Neural cell (in vitro differentiated cells): ENCODE measurements around the gene P2RX5. TPM values are rescaled to one million over a fixed set of nuclear protein-coding genes. Genes with fewer than 3 reads are reported as not detected.

Source experiments
- H2AFZ ChIP-seq: fragments of 200-600, 300-800 bp; sonication (generic), shearing (Covaris generic); 2 replicates; pipeline ENCODE4 v1.6.0; 2014; ENCODE audit warnings: low read depth, mild to moderate bottlenecking, antibody characterized with exemption, low read length, moderate library complexity
- H3F3A ChIP-seq: fragments of 200-600 bp; shearing (Covaris generic); 2 replicates; pipeline ENCODE4 v1.6.1; 2016; ENCODE audit warnings: mild to moderate bottlenecking, moderate library complexity, mixed read lengths, antibody characterized with exemption, low read length; ENCODE audit not compliant: insufficient read depth, poor library complexity, severe bottlenecking
- H3K27ac ChIP-seq: fragments of 200-600, 300-800 bp; sonication (generic), shearing (Covaris generic); 2 replicates; pipeline ENCODE4 v1.5.1; 2014; ENCODE audit warnings: mild to moderate bottlenecking, low read length, moderate library complexity
- H3K27me3 ChIP-seq: fragments of 300-800, 200-600 bp; sonication (generic), shearing (Covaris generic); 2 replicates; pipeline ENCODE4 v1.6.0; 2014; ENCODE audit warnings: mild to moderate bottlenecking, low read depth, low read length, moderate library complexity; ENCODE audit not compliant: insufficient read depth
- H3K36me3 ChIP-seq: fragments of 300-800, 200-600 bp; sonication (generic), shearing (Covaris generic); 2 replicates; pipeline ENCODE4 v1.5.1; 2014; ENCODE audit warnings: mild to moderate bottlenecking, antibody characterized with exemption, low read length, moderate library complexity; ENCODE audit not compliant: insufficient read depth
- H3K4me2 ChIP-seq: fragments of 300-800, 200-600 bp; sonication (generic), shearing (Covaris generic); 2 replicates; pipeline ENCODE4 v1.6.0; 2014; ENCODE audit warnings: mild to moderate bottlenecking, low read length
- H3K4me3 ChIP-seq: fragments of 300-800, 200-600 bp; sonication (generic), shearing (Covaris generic); 2 replicates; pipeline ENCODE4 v1.5.1; 2014; ENCODE audit warnings: mild to moderate bottlenecking, low read length, moderate library complexity
- H3K79me2 ChIP-seq: fragments of 200-600 bp; shearing (Covaris generic); replicated peaks from 2 replicates; pipeline ENCODE4 v1.6.0; 2014; ENCODE audit warnings: mild to moderate bottlenecking, low read length, moderate library complexity; ENCODE audit not compliant: insufficient read depth
- H3K9ac ChIP-seq: fragments of 300-800, 200-600 bp; sonication (generic), shearing (Covaris generic); 2 replicates; pipeline ENCODE4 v1.6.1; 2016; ENCODE audit warnings: mild to moderate bottlenecking, low read length, mixed read lengths
- H3K9me2 ChIP-seq: fragments of 200-600 bp; shearing (Covaris generic); 2 replicates; pipeline ENCODE4 v1.6.1; 2016; ENCODE audit warnings: mild to moderate bottlenecking, low read length, mixed read lengths; ENCODE audit not compliant: insufficient read depth
- H3K9me3 ChIP-seq: fragments of 200-600, 300-800 bp; sonication (generic), shearing (Covaris generic); 2 replicates; pipeline ENCODE4 v1.6.1; 2016; ENCODE audit warnings: mild to moderate bottlenecking, mixed run types, low read length, moderate library complexity, mixed read lengths
- H4K20me1 ChIP-seq: fragments of 200-600 bp; shearing (Covaris generic); 2 replicates; pipeline ENCODE4 v1.6.1; 2016; ENCODE audit warnings: mild to moderate bottlenecking, mixed run types; ENCODE audit not compliant: insufficient read depth
- CTCF ChIP-seq: fragments of 450-650 bp; IDR thresholded peaks from 2 replicates; pipeline ENCODE4 v1.5.1; 2014; ENCODE audit warnings: antibody characterized with exemption, mild to moderate bottlenecking, moderate library complexity; ENCODE audit not compliant: poor library complexity, severe bottlenecking
- EP300 ChIP-seq: fragments of 450-650 bp; conservative IDR thresholded peaks from 2 replicates; pipeline ENCODE4 v1.6.1; 2014; ENCODE audit warnings: antibody characterized with exemption, mild to moderate bottlenecking, moderate library complexity; ENCODE audit not compliant: poor library complexity, severe bottlenecking
- EZH2 ChIP-seq: fragments of 200-600, 300-800 bp; shearing (Covaris generic), sonication (generic); IDR thresholded peaks from 2 replicates; pipeline ENCODE4 v1.6.1; 2014; ENCODE audit warnings: antibody characterized with exemption, low read length, borderline replicate concordance, mild to moderate bottlenecking; ENCODE audit not compliant: insufficient read depth, poor library complexity, severe bottlenecking
- MXI1 ChIP-seq: fragments of 450-650 bp; conservative IDR thresholded peaks from 2 replicates; pipeline ENCODE4 v1.6.1; 2014; ENCODE audit warnings: antibody characterized with exemption, mild to moderate bottlenecking; ENCODE audit not compliant: poor library complexity, severe bottlenecking
- POLR2AphosphoS5 ChIP-seq: IDR thresholded peaks from 2 replicates; pipeline ENCODE4 v1.6.1; 2012
- RAD21 ChIP-seq: fragments of 450-650 bp; conservative IDR thresholded peaks from 2 replicates; pipeline ENCODE4 v1.6.1; 2014; ENCODE audit warnings: antibody characterized with exemption, mild to moderate bottlenecking, moderate library complexity
- REST ChIP-seq: IDR thresholded peaks from 2 replicates; pipeline ENCODE4 v1.6.1; 2012; ENCODE audit warnings: borderline replicate concordance
- SMC3 ChIP-seq: fragments of 450-650 bp; conservative IDR thresholded peaks from 2 replicates; pipeline ENCODE4 v1.6.1; 2014; ENCODE audit warnings: antibody characterized with exemption, mild to moderate bottlenecking, moderate library complexity; ENCODE audit not compliant: poor library complexity
- TAF1 ChIP-seq: IDR thresholded peaks from 2 replicates; pipeline ENCODE4 v1.6.1; 2012; ENCODE audit warnings: low read depth
- polyA plus RNA-seq: library from polyadenylated mRNA; depleted of rRNA; stranded (reverse); fragments of >200 nt; gene quantifications from 2 replicates; pipeline ENCODE4 v1.2.3, GENCODE V29; 2014

Gene P2RX5
- polyA plus RNA-seq, 1 donor from 2014 or later, result 7.0 TPM

GRCh38 chr17:3712811-3713463 lies 17.0 kb upstream of the P2RX5 start:
- no peaks in the 10 kb centered on the region for H4K20me1 ChIP-seq
- H3K36me3 ChIP-seq, result peaks cover 4% of the 10 kb centered on the region
- no peak overlapping the region for H3K4me2 ChIP-seq
- H3K27me3 ChIP-seq, result no peaks in the 10 kb centered on the region
- H3K9ac ChIP-seq, result no peak overlapping the region
- H3K9me2 ChIP-seq, result no peaks in the 10 kb centered on the region
- no peaks in the 10 kb centered on the region for H3K79me2 ChIP-seq
- TF ChIP-seq POLR2AphosphoS5, result no peak
- TF ChIP-seq CTCF, result no peak
- no peak for TF ChIP-seq TAF1
- TF ChIP-seq MXI1, result no peak
- no peak for TF ChIP-seq REST
- no peak for TF ChIP-seq SMC3
- no peak for TF ChIP-seq EZH2
- TF ChIP-seq EP300, result no peak
- TF ChIP-seq RAD21, result no peak
- no peaks in the 10 kb centered on the region for H3K9me3 ChIP-seq
- no peaks in the 10 kb centered on the region for H3F3A ChIP-seq
- H2AFZ ChIP-seq, result no peak overlapping the region
- H3K4me3 ChIP-seq, result no peak overlapping the region
- H3K27ac ChIP-seq, result no peak overlapping the region

- Histone ChIP-seq H3K27ac (no peak overlapping the region), H3F3A (no peaks in the 10 kb centered on the region), H3K36me3 (peaks cover 4% of the 10 kb centered on the region), H3K27me3 (no peaks in the 10 kb centered on the region), H3K79me2 (no peaks in the 10 kb centered on the region), H3K9me3 (no peaks in the 10 kb centered on the region), H3K9ac (no peak overlapping the region), H3K9me2 (no peaks in the 10 kb centered on the region), H3K4me3 (no peak overlapping the region), H4K20me1 (no peaks in the 10 kb centered on the region), H2AFZ (no peak overlapping the region), H3K4me2 (no peak overlapping the region)
- no peak for TF ChIP-seq POLR2AphosphoS5
- TF ChIP-seq TAF1, result no peak
- no peak for TF ChIP-seq EP300
- no peak for TF ChIP-seq MXI1
- TF ChIP-seq CTCF, result no peak
- TF ChIP-seq RAD21, result no peak
- no peak for TF ChIP-seq EZH2
- no peak for TF ChIP-seq SMC3
- TF ChIP-seq REST, result no peak
Observed at GRCh38 chr17:3710951-3711383, 15.0 kb upstream of the P2RX5 start.
